Endothelial cell of umbilical vein (primary cell): ENCODE data around the gene ARID2. TPM values are rescaled to one million over a fixed set of nuclear protein-coding genes. Genes with fewer than 3 reads are reported as not detected.

Experiments
- BruUV-seq: library from RNA; stranded (reverse); fragments of 400-500 nt; replicated peaks from 2 replicates; lab custom pipeline; 2021; lab: Mats Ljungman, UMichigan
- CTCF ChIA-PET: fragments of 300-600, 350-600 bp; sonication (Branson Sonifier 250); formaldehyde crosslinking; loops from one replicate; lab custom pipeline; 2021; ENCODE audit warnings: antibody characterized with exemption, inconsistent platforms; lab: Charles Lee
- POLR2A ChIA-PET: fragments of 300-600, 350-600 bp; sonication (Branson Sonifier 250); formaldehyde crosslinking; loops from one replicate; lab custom pipeline; 2021; ENCODE audit warnings: antibody characterized with exemption, inconsistent platforms; lab: Charles Lee
- DNase-seq: peaks from one replicate; pipeline ENCODE4 v3.0.0-alpha.2; 2011; ENCODE audit warnings: low read depth, low spot score
- FAIRE-seq: peaks from 2 replicates; lab custom pipeline; 2011; peaks lifted over from hg19 to GRCh38; lab: Jason Lieb, UNC
- H2AFZ ChIP-seq: 2 replicates; pipeline ENCODE4 v1.6.0; 2012; ENCODE audit warnings: low read depth, low read length, control low read depth, inconsistent platforms
- H3K27ac ChIP-seq: 2 replicates; pipeline ENCODE4 v1.5.1; 2011; ENCODE audit warnings: low read depth, mild to moderate bottlenecking, control low read depth, low read length, moderate library complexity; ENCODE audit not compliant: insufficient read depth
- H3K27me3 ChIP-seq, 2 experiments: 2 replicates each; pipeline versions ENCODE4 v1.6.0 to v1.6.1; 2011; ENCODE audit warnings: low read length in 2 of 2, mixed read lengths in 1 of 2; ENCODE audit not compliant: control insufficient read depth in 2 of 2, insufficient read depth in 2 of 2
- H3K36me3 ChIP-seq, 2 experiments: 2 replicates in 1 of 2; 3 replicates in 1 of 2; pipeline ENCODE4 v1.5.1; 2011; ENCODE audit warnings: low read length in 2 of 2, mild to moderate bottlenecking in 1 of 2, moderate library complexity in 1 of 2; ENCODE audit not compliant: control insufficient read depth in 2 of 2, insufficient read depth in 2 of 2; ENCODE audit errors: extremely low read depth in 1 of 2
- H3K4me1 ChIP-seq: 3 replicates; pipeline ENCODE4 v1.5.1; 2011; ENCODE audit warnings: mild to moderate bottlenecking, low read length; ENCODE audit not compliant: control insufficient read depth, insufficient read depth; ENCODE audit errors: extremely low read depth
- H3K4me2 ChIP-seq: 2 replicates; pipeline ENCODE4 v1.6.1; 2011; ENCODE audit warnings: low read length, control low read depth, mixed read lengths; ENCODE audit not compliant: insufficient read depth
- H3K4me3 ChIP-seq, 3 experiments: fragments of 200-600 bp in 1 of 3; sonication (generic), shearing (Covaris generic) in 1 of 3; replicated peaks in 1 of 3; 2 replicates each; pipeline ENCODE4 v1.5.1; 2011 to 2016; ENCODE audit warnings: control low read depth in 3 of 3, low read length in 3 of 3, mild to moderate bottlenecking in 2 of 3, inconsistent platforms in 1 of 3, low read depth in 1 of 3, moderate library complexity in 1 of 3; ENCODE audit not compliant: insufficient read depth in 1 of 3
- H3K79me2 ChIP-seq: 2 replicates; pipeline ENCODE4 v1.6.0; 2012; ENCODE audit warnings: low read length, inconsistent platforms; ENCODE audit not compliant: control insufficient read depth, insufficient read depth
- H3K9ac ChIP-seq: replicated peaks from 2 replicates; pipeline ENCODE3; 2011; ENCODE audit warnings: low read length, control low read depth; ENCODE audit not compliant: insufficient read depth; ENCODE audit errors: extremely low read depth
- H3K9me1 ChIP-seq: replicated peaks from 3 replicates; pipeline ENCODE4 v1.6.0; 2011; ENCODE audit warnings: mild to moderate bottlenecking, low read length; ENCODE audit not compliant: control insufficient read depth, insufficient read depth; ENCODE audit errors: extremely low read depth
- H3K9me3 ChIP-seq: replicated peaks from 2 replicates; pipeline ENCODE4 v1.5.1; 2012; ENCODE audit warnings: low read length, inconsistent platforms; ENCODE audit not compliant: control insufficient read depth, insufficient read depth
- H4K20me1 ChIP-seq: replicated peaks from 2 replicates; pipeline ENCODE3; 2011; ENCODE audit warnings: mild to moderate bottlenecking, low read length; ENCODE audit not compliant: control insufficient read depth, insufficient read depth; ENCODE audit errors: extremely low read depth
- CTCF ChIP-seq, 2 donors: IDR thresholded peaks; 1 replicate in 1 of 2; 2 replicates in 1 of 2; pipeline ENCODE4 v1.5.1; 2011; ENCODE audit warnings: low read length in 2 of 2, mild to moderate bottlenecking in 2 of 2, moderate library complexity in 2 of 2, control low read depth in 1 of 2, inconsistent platforms in 1 of 2, low read depth in 1 of 2; ENCODE audit not compliant: insufficient read depth in 1 of 2; ENCODE audit errors: extremely low read depth in 1 of 2
- EZH2 ChIP-seq: IDR thresholded peaks from 2 replicates; pipeline ENCODE4 v1.6.1; 2012; ENCODE audit warnings: borderline replicate concordance, low read depth, mild to moderate bottlenecking, moderate library complexity, low read length, inconsistent platforms; ENCODE audit not compliant: severe bottlenecking
- FOS ChIP-seq: IDR thresholded peaks from 2 replicates; pipeline ENCODE4 v1.6.1; 2011; ENCODE audit warnings: mild to moderate bottlenecking, low read length, moderate library complexity, borderline replicate concordance; ENCODE audit not compliant: insufficient read depth
- GATA2 ChIP-seq: IDR thresholded peaks from 2 replicates; pipeline ENCODE4 v1.7.0; 2011; ENCODE audit warnings: low read depth, mild to moderate bottlenecking, moderate library complexity, mixed read lengths, low read length; ENCODE audit not compliant: insufficient read length, insufficient read depth
- JUN ChIP-seq: IDR thresholded peaks from 2 replicates; pipeline ENCODE4 v1.6.1; 2011; ENCODE audit warnings: borderline replicate concordance, low read depth; ENCODE audit not compliant: insufficient read length, insufficient read depth
- MYC ChIP-seq: IDR thresholded peaks from one replicate; pipeline ENCODE4 v1.6.1; 2011; ENCODE audit warnings: mild to moderate bottlenecking, low read depth, low read length
- POLR2A ChIP-seq: IDR thresholded peaks from 2 replicates; pipeline ENCODE4 v1.6.1; 2012; ENCODE audit warnings: low read depth, mild to moderate bottlenecking, control low read depth, low read length
- POLR2AphosphoS5 ChIP-seq: IDR thresholded peaks from 2 replicates; pipeline ENCODE4 v1.6.1; 2012; ENCODE audit warnings: low read depth, mild to moderate bottlenecking, control low read depth, low read length, moderate library complexity; ENCODE audit not compliant: insufficient read depth
- dilution Hi-C: fragments of 300-500 bp; cut with MboI; formaldehyde crosslinking; loops from one replicate; pipeline ENCODE4 v1.15.0; 2019; ENCODE audit warnings: low sequenced_read_pairs; ENCODE audit not compliant: extremely low pct_ligation_motif_present
- intact Hi-C: fragments of 100-400 bp; cut with micrococcal nuclease; formaldehyde crosslinking; loops from one replicate; pipeline ENCODE4 v1.10.0; 2022
- polyA plus RNA-seq, 4 experiments: library from polyadenylated mRNA; depleted of rRNA in 3 of 4; stranded (reverse) in 3 of 4; unstranded in 1 of 4; fragments of >200 nt; gene quantifications; 2 replicates each; pipeline versions ENCODE4 v1.2.1 to v1.2.3, GENCODE V29; 2011 to 2012; ENCODE audit warnings: missing spikeins in 1 of 4
- total RNA-seq: library from RNA; stranded (reverse); gene quantifications from 2 replicates; pipeline ENCODE4 v1.2.3, GENCODE V29; 2021
- TF ChIP-seq, protein P1 (sequence below): IDR thresholded peaks from 2 replicates; pipeline ENCODE4 v1.6.1; 2011; ENCODE audit not compliant: insufficient read depth, insufficient read length

ARID2 gene
- total and polyA plus RNA-seq, 2 donors (not counting 3 experiments of a cell fraction or from before 2014, with no cell fraction given), result 10.8 to 26.7 TPM

DNA sequence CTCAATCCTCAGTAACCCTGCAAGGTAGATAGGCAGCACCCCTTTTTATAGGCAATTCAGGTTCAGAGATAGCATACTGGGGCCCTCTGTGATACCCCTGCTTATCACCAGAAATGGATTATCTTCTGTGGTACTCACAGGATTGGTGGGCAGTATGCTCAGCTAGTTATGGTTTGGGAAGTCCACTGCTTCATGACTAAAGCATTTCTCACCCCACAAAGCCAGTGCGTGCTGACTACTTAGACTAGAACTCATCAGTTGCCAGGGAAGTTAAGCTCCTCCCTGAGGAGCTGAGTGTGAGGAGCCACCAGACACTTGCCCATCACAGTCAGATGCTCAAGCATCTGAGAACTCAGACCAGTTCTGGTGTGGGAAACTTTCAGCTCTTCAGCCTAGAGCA is 184.6 kb downstream of the ARID2 start:
- Histone ChIP-seq H2AFZ (no peak overlapping the region), H3K9me3 (no peaks in the 10 kb centered on the region), H3K27me3 (no peaks in the 10 kb centered on the region), H3K79me2 (no peaks in the 10 kb centered on the region), H3K4me2 (no peak overlapping the region), H4K20me1 (no peaks in the 10 kb centered on the region), H3K9me1 (no peaks in the 10 kb centered on the region), H3K4me3 (no peak overlapping the region), H3K4me1 (no peaks in the 10 kb centered on the region), H3K27ac (no peak overlapping the region), H3K36me3 (no peaks in the 10 kb centered on the region), H3K9ac (no peak overlapping the region)
- no TSS peak for BruUV-seq
- dilution Hi-C loops, result no loop called here
- no peak for FAIRE-seq
- CTCF ChIA-PET, result interaction anchor here (0.6 to 1.8 kb wide), 6 partner anchors 8 to 151 kb away, joined by 3 to 8 read pairs (median 3); no protein-coding TSS in a partner anchor
- TF ChIP-seq CTCF (IDR thresholded peaks at IDR 0.05; ENCODE audit: extremely low read depth in 1 of 2, insufficient read depth in 1 of 2, low read depth in 1 of 2, low read length in 2 of 2) (no peak), JUN (no peak), GATA2 (no peak), POLR2A (no peak), POLR2AphosphoS5 (no peak), FOS (no peak), EZH2 (no peak), MYC (no peak)
- TF ChIP-seq, protein P1, sequence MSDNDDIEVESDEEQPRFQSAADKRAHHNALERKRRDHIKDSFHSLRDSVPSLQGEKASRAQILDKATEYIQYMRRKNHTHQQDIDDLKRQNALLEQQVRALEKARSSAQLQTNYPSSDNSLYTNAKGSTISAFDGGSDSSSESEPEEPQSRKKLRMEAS, result no peak
- POLR2A ChIA-PET, result interaction anchor here (0.6 kb wide), 1 partner anchor 10 kb away, joined by 10 read pairs; no protein-coding TSS in a partner anchor
- DNase-seq, result no peak
- intact Hi-C loops, result no loop called here
